B cell (primary cell): ENCODE measurements around the gene ERP27. TPM values are rescaled to one million over a fixed set of nuclear protein-coding genes. Genes with fewer than 3 reads are reported as not detected.

Experiments used
- ATAC-seq: fragments of 200-7000 bp; cut with Tn5 transposase; one replicate; pipeline ENCODE4 v1.10.0; 2021; ENCODE audit warnings: low read depth, mild to moderate bottlenecking, moderate number of reproducible peaks, moderate library complexity
- CTCF ChIA-PET: fragments of 350-600 bp; sonication (Branson Sonifier 250); formaldehyde crosslinking; loops from one replicate; lab custom pipeline; 2021; ENCODE audit warnings: antibody characterized with exemption, inconsistent platforms; lab: Charles Lee
- POLR2A ChIA-PET: fragments of 350-600 bp; sonication (Branson Sonifier 250); formaldehyde crosslinking; loops from one replicate; lab custom pipeline; 2021; ENCODE audit warnings: antibody characterized with exemption; lab: Charles Lee
- DNase-seq: peaks from one replicate; pipeline ENCODE4 v3.0.0; 2013
- H2AFZ ChIP-seq: 2 replicates; pipeline ENCODE4 v1.6.1; 2012; ENCODE audit warnings: mild to moderate bottlenecking, low read depth, low read length; ENCODE audit not compliant: insufficient read depth, poor library complexity, severe bottlenecking
- H3K27ac ChIP-seq, 2 donors: 1 replicate in 1 of 2; 2 replicates in 1 of 2; pipeline ENCODE4 v1.5.1; 2012 to 2013; ENCODE audit warnings: low read length in 2 of 2, mild to moderate bottlenecking in 2 of 2, moderate library complexity in 1 of 2
- H3K27me3 ChIP-seq, 4 experiments: fragments of 200-600 bp in 1 of 4; sonication (generic) in 1 of 4; replicated peaks in 1 of 4; 1 replicate in 2 of 4; 2 replicates in 2 of 4; pipeline versions ENCODE4 v1.6.1 to v1.7.0; 2013 to 2016; ENCODE audit warnings: low read length in 3 of 4, mild to moderate bottlenecking in 2 of 4, mixed read lengths in 1 of 4, moderate library complexity in 1 of 4; ENCODE audit not compliant: insufficient read depth in 4 of 4, control insufficient read depth in 3 of 4; ENCODE audit errors: control extremely low read depth in 1 of 4
- H3K36me3 ChIP-seq, 2 experiments: replicated peaks in 1 of 2; 1 replicate in 1 of 2; 2 replicates in 1 of 2; pipeline versions ENCODE4 v1.6.1 to v1.7.1; 2013; ENCODE audit warnings: low read length in 1 of 2; ENCODE audit not compliant: insufficient read depth in 2 of 2, control insufficient read depth in 1 of 2; ENCODE audit errors: control extremely low read depth in 1 of 2, extremely low read depth in 1 of 2
- H3K4me1 ChIP-seq, 2 donors: fragments of 200-600 bp in 1 of 2; sonication (generic) in 1 of 2; 1 replicate in 1 of 2; 2 replicates in 1 of 2; pipeline versions ENCODE4 v1.5.1 to v1.6.1; 2013 to 2017; ENCODE audit warnings: low read length in 2 of 2; ENCODE audit not compliant: control insufficient read depth in 2 of 2, insufficient read depth in 2 of 2
- H3K4me2 ChIP-seq: replicated peaks from 2 replicates; pipeline ENCODE3; 2012; ENCODE audit warnings: mild to moderate bottlenecking, low read depth, low read length; ENCODE audit not compliant: poor library complexity, severe bottlenecking
- H3K4me3 ChIP-seq, 5 experiments: fragments of 200-600 bp in 1 of 5; sonication (generic) in 1 of 5; 1 replicate in 3 of 5; 2 replicates in 2 of 5; pipeline versions ENCODE4 v1.5.1 to v1.7.0; 2011 to 2016; ENCODE audit warnings: low read length in 4 of 5, mild to moderate bottlenecking in 4 of 5, low read depth in 2 of 5, control low read depth in 1 of 5, moderate library complexity in 1 of 5; ENCODE audit not compliant: insufficient read depth in 1 of 5; ENCODE audit errors: control extremely low read depth in 1 of 5, extremely low read depth in 1 of 5
- H3K79me2 ChIP-seq: fragments of 200-600 bp; sonication (generic); one replicate; pipeline ENCODE4 v1.6.0; 2016; ENCODE audit warnings: low read length; ENCODE audit not compliant: control insufficient read depth, insufficient read depth
- H3K9ac ChIP-seq: fragments of 200-600 bp; sonication (generic); 2 replicates; pipeline ENCODE4 v1.6.1; 2017; ENCODE audit warnings: mild to moderate bottlenecking, low read length, moderate library complexity
- H3K9me3 ChIP-seq, 3 donors: one replicate each; pipeline versions ENCODE4 v1.6.1 to v1.7.1; 2013; ENCODE audit warnings: low read length in 2 of 3; ENCODE audit not compliant: control insufficient read depth in 2 of 3, insufficient read depth in 1 of 3; ENCODE audit errors: control extremely low read depth in 1 of 3
- H4K20me1 ChIP-seq: 2 replicates; pipeline ENCODE4 v1.6.0; 2012; ENCODE audit warnings: mild to moderate bottlenecking, low read length; ENCODE audit not compliant: insufficient read depth, control insufficient read depth, poor library complexity, severe bottlenecking
- H3K27ac Mint-ChIP-seq: one replicate; pipeline ENCODE4 v1.8.0; 2021; ENCODE audit warnings: mixed read lengths
- H3K27me3 Mint-ChIP-seq: one replicate; pipeline ENCODE4 v1.8.0; 2021; ENCODE audit warnings: mixed read lengths
- H3K4me1 Mint-ChIP-seq: one replicate; pipeline ENCODE4 v1.8.0; 2021; ENCODE audit warnings: mixed read lengths
- H3K4me3 Mint-ChIP-seq: one replicate; pipeline ENCODE4 v1.8.0; 2021; ENCODE audit warnings: mixed read lengths
- H3K9me3 Mint-ChIP-seq: one replicate; pipeline ENCODE4 v1.8.0; 2022; ENCODE audit warnings: mixed read lengths; ENCODE audit not compliant: insufficient read depth
- CTCF ChIP-seq: fragments of 200-600 bp; IDR thresholded peaks from one replicate; pipeline ENCODE4 v1.8.0; 2022; ENCODE audit warnings: antibody characterized with exemption, mild to moderate bottlenecking
- EZH2 ChIP-seq: IDR thresholded peaks from 2 replicates; pipeline ENCODE4 v1.6.1; 2012; ENCODE audit warnings: borderline replicate concordance, low read depth, mild to moderate bottlenecking, moderate library complexity, low read length; ENCODE audit not compliant: insufficient read depth, poor library complexity, severe bottlenecking
- WGBS: methylation state at CpG from one replicate; pipeline ENCODE4 v1.1.5; 2013; ENCODE audit warnings: missing lambda C conversion rate; ENCODE audit not compliant: insufficient coverage; 5-methylcytosine and 5-hydroxymethylcytosine counted together
- intact Hi-C: fragments of 100-400 bp; cut with micrococcal nuclease; formaldehyde crosslinking; loops from one replicate; pipeline ENCODE4 v1.10.0; 2022
- polyA plus RNA-seq: library from polyadenylated mRNA; depleted of rRNA; stranded (reverse); fragments of >200 nt; gene quantifications from 2 replicates; pipeline ENCODE4 v1.2.3, GENCODE V29; 2012
- total RNA-seq, 2 donors: library from RNA; stranded (reverse); fragments of 120-200 nt in 1 of 2; gene quantifications; 1 replicate in 1 of 2; 2 replicates in 1 of 2; pipeline versions ENCODE4 v1.2.3 to v1.2.4, GENCODE V29; 2013 to 2022

Gene ERP27
- total and polyA plus RNA-seq, 2 donors (not counting 1 experiment from before 2014, with no cell fraction given), result 7.8 to 9.0 TPM

GRCh38 chr12:14910090-14910915, 28.0 kb downstream of the ERP27 start:
- DNase-seq, result no peak
- intact Hi-C loops, result no loop called here
- no peak for TF ChIP-seq CTCF
- TF ChIP-seq EZH2, result no peak
- no peak for ATAC-seq
- ChIA-PET CTCF (interaction anchor here (0.5 kb wide), 1 partner anchor 59 kb away, joined by 4 read pairs; no protein-coding TSS in a partner anchor), POLR2A (no interaction called here)
- Mint-ChIP-seq H3K9me3 (peaks cover 3% of the 10 kb centered on the region), H3K4me3 (no peak overlapping the region), H3K4me1 (peaks cover 9% of the 10 kb centered on the region), H3K27me3 (no peaks in the 10 kb centered on the region), H3K27ac (peak overlapping the region; percentile 11)
- H3K27ac ChIP-seq, result no peak overlapping the region
- 95% methylated on average over 3 of the region's 5 CpGs for WGBS
- H3K79me2 ChIP-seq, result no peaks in the 10 kb centered on the region
- no peaks in the 10 kb centered on the region for H3K27me3 ChIP-seq
- peaks cover 0 to 2% of the 10 kb centered on the region in 2 donors for H3K4me1 ChIP-seq
- no peak overlapping the region for H3K9ac ChIP-seq
- H4K20me1 ChIP-seq, result no peaks in the 10 kb centered on the region
- H3K4me2 ChIP-seq, result no peak overlapping the region
- H3K36me3 ChIP-seq, result peaks cover 1 to 23% of the 10 kb centered on the region in 2 experiments
- no peak overlapping the region for H3K4me3 ChIP-seq
- H3K9me3 ChIP-seq, result no peaks in the 10 kb centered on the region
- H2AFZ ChIP-seq, result no peak overlapping the region

- H3K4me1 ChIP-seq, result peaks cover 0 to 5% of the 10 kb centered on the region in 2 donors
- H3K79me2 ChIP-seq, result no peaks in the 10 kb centered on the region
- ChIA-PET POLR2A (no interaction called here), CTCF (no interaction called here)
- peaks cover 0 to under 1% of the 10 kb centered on the region in 2 experiments for H3K36me3 ChIP-seq
- no peak overlapping the region for H3K4me3 Mint-ChIP-seq
- TF ChIP-seq EZH2 (no peak), CTCF (no peak)
- no CpG with 5 or more reads among the region's 1 CpG for WGBS
- no peak overlapping the region for H3K27ac ChIP-seq
- no peaks in the 10 kb centered on the region for H3K9me3 ChIP-seq
- intact Hi-C loops, result no loop called here
- no peaks in the 10 kb centered on the region for H3K27me3 ChIP-seq
- no peak overlapping the region for H3K27ac Mint-ChIP-seq
- H3K4me3 ChIP-seq, result no peak overlapping the region
- H3K4me1 Mint-ChIP-seq, result peaks cover 6% of the 10 kb centered on the region
- peaks cover 3% of the 10 kb centered on the region for H3K9me3 Mint-ChIP-seq
- H3K27me3 Mint-ChIP-seq, result no peaks in the 10 kb centered on the region
- no peaks in the 10 kb centered on the region for H4K20me1 ChIP-seq
- ATAC-seq (no peak), DNase-seq (no peak)
- no peak overlapping the region for H3K4me2 ChIP-seq
- H3K9ac ChIP-seq, result no peak overlapping the region
- H2AFZ ChIP-seq, result no peak overlapping the region
These were observed 30.4 kb downstream of the ERP27 start for GRCh38 chr12:14907953-14908352.
